ENCODE results near the gene HEXIM2.
A peak's percentile ranks its signal among the peaks of the same experiment; 100 is the strongest.

Gene HEXIM2

GRCh38 chr17:45161288-45162024, at the start of gene HEXIM2:
Gene HEXIM2, plus strand, starts transcription at chr17:45161875. Its CDS starts 919 bp downstream, at chr17:45162794.
- Histone ChIP-seq H3K27me3 (ENCODE audit: control insufficient read depth in 1 of 2, insufficient read depth in 2 of 2, low read length in 2 of 2) (no peaks in the 10 kb centered on the region), H3K27ac (ENCODE audit: low read length) (peak within 1 kb of the TSS; percentile 100), H3K4me3 (ENCODE audit: low read length in 2 of 2) (peak within 1 kb of the TSS; percentile 85 to 98), H3K36me3 (ENCODE audit: control insufficient read depth in 2 of 2, insufficient read depth in 2 of 2, low read length in 2 of 2) (peaks cover 0 to 4% of the 10 kb centered on the region in 2 donors), H3K4me1 (ENCODE audit: control insufficient read depth, insufficient read depth, low read length) (peaks cover 27% of the 10 kb centered on the region), H3K9me3 (ENCODE audit: control insufficient read depth in 2 of 2, low read length in 2 of 2) (no peaks in the 10 kb centered on the region), H3K9ac (ENCODE audit: low read length in 2 of 2) (peak within 1 kb of the TSS; percentile 96 to 99)

- Histone ChIP-seq H3K36me3 (ENCODE audit: control insufficient read depth in 2 of 2, insufficient read depth in 2 of 2, low read length in 2 of 2) (peaks cover 4 to 16% of the 10 kb centered on the region in 2 donors), H3K4me3 (ENCODE audit: low read length in 2 of 2) (no peak overlapping the region), H3K9me3 (ENCODE audit: control insufficient read depth in 2 of 2, low read length in 2 of 2) (no peaks in the 10 kb centered on the region), H3K9ac (ENCODE audit: low read length in 2 of 2) (peak overlapping the region in 1 of 2 donors; percentile 29), H3K4me1 (ENCODE audit: control insufficient read depth, insufficient read depth, low read length) (peaks cover 30% of the 10 kb centered on the region), H3K27ac (ENCODE audit: low read length) (peak overlapping the region; percentile 88), H3K27me3 (ENCODE audit: control insufficient read depth in 1 of 2, insufficient read depth in 2 of 2, low read length in 2 of 2) (no peaks in the 10 kb centered on the region)
These were observed 48.9 kb upstream of the HEXIM2 start for GRCh38 chr17:45112559-45113423.

DNA sequence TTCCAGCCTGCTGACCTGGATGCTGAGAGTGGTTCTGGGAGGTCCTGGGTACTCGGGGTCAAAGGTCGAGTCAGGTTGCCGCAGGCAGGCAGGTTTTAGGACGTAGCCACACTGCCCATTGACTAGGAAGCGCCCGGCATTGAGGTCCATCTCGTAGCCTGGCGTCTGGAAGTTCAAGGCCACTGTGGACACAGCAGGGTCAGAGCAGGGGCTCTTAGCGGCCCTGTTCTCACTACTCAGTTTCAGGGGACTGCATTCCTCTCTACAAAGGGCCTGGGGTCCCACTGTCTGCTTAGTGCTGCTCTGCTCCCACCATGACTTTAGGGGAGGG, 48.3 kb upstream of the HEXIM2 start:
- Histone ChIP-seq H3K36me3 (ENCODE audit: control insufficient read depth in 2 of 2, insufficient read depth in 2 of 2, low read length in 2 of 2) (peaks cover 1 to 18% of the 10 kb centered on the region in 2 donors), H3K27ac (ENCODE audit: low read length) (peak overlapping the region; percentile 49), H3K4me3 (ENCODE audit: low read length in 2 of 2) (no peak overlapping the region), H3K4me1 (ENCODE audit: control insufficient read depth, insufficient read depth, low read length) (peaks cover 26% of the 10 kb centered on the region), H3K27me3 (ENCODE audit: control insufficient read depth in 1 of 2, insufficient read depth in 2 of 2, low read length in 2 of 2) (no peaks in the 10 kb centered on the region), H3K9me3 (ENCODE audit: control insufficient read depth in 2 of 2, low read length in 2 of 2) (no peaks in the 10 kb centered on the region), H3K9ac (ENCODE audit: low read length in 2 of 2) (no peak overlapping the region)

GRCh38 chr17:45114117-45114932, 47.4 kb upstream of the HEXIM2 start:
- peaks cover 22% of the 10 kb centered on the region for H3K4me1 ChIP-seq (ENCODE audit: control insufficient read depth, insufficient read depth, low read length)
- peak overlapping the region; percentile 49 for H3K27ac ChIP-seq (ENCODE audit: low read length)
- no peaks in the 10 kb centered on the region for H3K9me3 ChIP-seq (ENCODE audit: control insufficient read depth in 2 of 2, low read length in 2 of 2)
- H3K36me3 ChIP-seq (ENCODE audit: control insufficient read depth in 2 of 2, insufficient read depth in 2 of 2, low read length in 2 of 2) = peaks cover 0 to 18% of the 10 kb centered on the region in 2 donors
- H3K4me3 ChIP-seq (ENCODE audit: low read length in 2 of 2) = no peak overlapping the region
- no peaks in the 10 kb centered on the region for H3K27me3 ChIP-seq (ENCODE audit: control insufficient read depth in 1 of 2, insufficient read depth in 2 of 2, low read length in 2 of 2)
- no peak overlapping the region for H3K9ac ChIP-seq (ENCODE audit: low read length in 2 of 2)

DNA sequence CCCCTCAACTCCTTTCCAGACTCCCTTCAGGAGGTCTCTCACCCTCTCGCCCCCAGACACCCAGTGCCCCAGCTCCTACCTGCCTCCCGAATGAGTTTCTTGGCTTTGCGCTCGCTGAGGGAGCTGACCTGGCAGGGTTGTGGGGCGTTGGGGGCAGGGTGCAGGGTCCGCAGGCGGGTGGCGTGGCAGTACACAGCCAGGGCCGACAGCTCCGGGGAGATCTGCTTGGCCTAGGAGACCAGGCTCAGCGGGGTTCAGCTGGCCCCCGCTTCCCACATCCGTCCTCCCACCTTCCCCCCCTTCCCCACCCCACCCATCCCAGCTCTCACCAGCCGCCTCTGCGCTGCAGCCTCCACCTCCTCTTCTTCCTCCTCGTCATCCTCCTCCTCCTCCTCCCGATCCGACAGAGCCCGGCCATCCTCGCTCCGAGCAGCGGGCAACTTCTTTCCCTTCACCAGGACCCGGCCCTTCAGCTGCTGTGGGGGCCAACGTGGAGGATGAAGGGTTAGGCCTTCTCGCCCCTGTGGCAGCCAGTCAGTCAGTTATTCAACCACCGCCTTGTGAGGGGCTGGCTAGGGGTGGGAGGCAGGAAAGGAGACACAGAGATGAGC, 46.6 kb upstream of the HEXIM2 start:
- H3K27ac ChIP-seq (ENCODE audit: low read length) = no peak overlapping the region
- peaks cover 3 to 22% of the 10 kb centered on the region in 2 donors for H3K36me3 ChIP-seq (ENCODE audit: control insufficient read depth in 2 of 2, insufficient read depth in 2 of 2, low read length in 2 of 2)
- H3K9ac ChIP-seq (ENCODE audit: low read length in 2 of 2) = no peak overlapping the region
- H3K4me3 ChIP-seq (ENCODE audit: low read length in 2 of 2) = no peak overlapping the region
- H3K9me3 ChIP-seq (ENCODE audit: control insufficient read depth in 2 of 2, low read length in 2 of 2) = no peaks in the 10 kb centered on the region
- H3K4me1 ChIP-seq (ENCODE audit: control insufficient read depth, insufficient read depth, low read length) = peaks cover 22% of the 10 kb centered on the region
- no peaks in the 10 kb centered on the region for H3K27me3 ChIP-seq (ENCODE audit: control insufficient read depth in 1 of 2, insufficient read depth in 2 of 2, low read length in 2 of 2)

GRCh38 chr17:45115871-45116270, 45.8 kb upstream of the HEXIM2 start:
- no peak overlapping the region for H3K27ac ChIP-seq (ENCODE audit: low read length)
- H3K27me3 ChIP-seq (ENCODE audit: control insufficient read depth in 1 of 2, insufficient read depth in 2 of 2, low read length in 2 of 2) = no peaks in the 10 kb centered on the region
- H3K9me3 ChIP-seq (ENCODE audit: control insufficient read depth in 2 of 2, low read length in 2 of 2) = no peaks in the 10 kb centered on the region
- no peak overlapping the region for H3K9ac ChIP-seq (ENCODE audit: low read length in 2 of 2)
- H3K4me3 ChIP-seq (ENCODE audit: low read length in 2 of 2) = no peak overlapping the region
- H3K4me1 ChIP-seq (ENCODE audit: control insufficient read depth, insufficient read depth, low read length) = peaks cover 15% of the 10 kb centered on the region
- peaks cover 3 to 22% of the 10 kb centered on the region in 2 donors for H3K36me3 ChIP-seq (ENCODE audit: control insufficient read depth in 2 of 2, insufficient read depth in 2 of 2, low read length in 2 of 2)

DNA sequence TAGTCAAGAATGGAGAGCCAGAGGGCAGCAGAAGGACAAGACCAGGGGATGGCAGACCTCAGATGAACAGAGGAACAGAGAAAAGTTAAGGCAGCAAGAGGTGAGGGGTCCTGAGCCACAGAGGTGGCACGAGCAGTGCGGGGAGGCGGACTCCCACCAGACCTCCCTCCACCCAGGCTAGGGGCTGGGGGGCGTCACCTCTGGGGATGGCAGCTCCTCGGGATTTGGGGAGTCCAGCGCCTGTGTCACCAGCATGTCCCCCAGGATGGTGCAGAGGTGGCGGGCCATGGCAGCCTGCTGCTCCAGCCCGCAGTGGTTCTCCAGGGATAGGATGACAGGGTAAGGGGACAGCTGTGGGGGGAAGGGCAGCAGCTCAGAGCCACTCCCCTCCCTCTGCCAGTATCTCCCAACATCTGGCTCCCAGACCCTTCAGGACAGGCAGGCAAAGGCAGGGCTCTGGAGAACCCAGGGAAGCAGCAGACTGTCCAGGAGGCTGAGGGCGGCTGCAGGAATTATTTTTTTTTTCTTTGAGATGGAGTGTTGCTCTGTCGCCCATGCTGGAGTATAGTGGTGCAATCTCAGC, 45.1 kb upstream of the HEXIM2 start:
- H3K36me3 ChIP-seq (ENCODE audit: control insufficient read depth in 2 of 2, insufficient read depth in 2 of 2, low read length in 2 of 2) = peaks cover 3 to 22% of the 10 kb centered on the region in 2 donors
- no peak overlapping the region for H3K9ac ChIP-seq (ENCODE audit: low read length in 2 of 2)
- H3K9me3 ChIP-seq (ENCODE audit: control insufficient read depth in 2 of 2, low read length in 2 of 2) = no peaks in the 10 kb centered on the region
- H3K4me3 ChIP-seq (ENCODE audit: low read length in 2 of 2) = no peak overlapping the region
- peaks cover 9% of the 10 kb centered on the region for H3K4me1 ChIP-seq (ENCODE audit: control insufficient read depth, insufficient read depth, low read length)
- H3K27me3 ChIP-seq (ENCODE audit: control insufficient read depth in 1 of 2, insufficient read depth in 2 of 2, low read length in 2 of 2) = no peaks in the 10 kb centered on the region
- H3K27ac ChIP-seq (ENCODE audit: low read length) = no peak overlapping the region

DNA sequence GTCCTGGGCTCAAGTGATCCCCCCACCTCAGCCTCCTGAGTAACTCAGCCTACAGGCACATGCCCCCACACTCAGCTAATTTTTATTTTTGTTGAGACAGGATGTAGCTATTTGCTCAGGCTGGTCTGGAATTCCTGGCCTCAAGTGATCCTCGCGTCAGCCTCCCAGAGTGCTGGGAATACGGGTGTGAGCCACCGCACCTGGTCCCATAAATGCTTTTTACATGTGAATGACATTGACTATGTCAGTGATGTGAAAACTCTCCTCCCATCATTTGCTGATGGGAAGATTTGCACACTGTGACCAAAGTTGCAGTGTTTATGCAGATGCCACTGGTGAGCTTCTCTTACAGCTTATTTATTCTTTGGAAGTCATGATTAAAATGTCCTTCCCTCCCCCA, 44.3 kb upstream of the HEXIM2 start:
- H3K27ac ChIP-seq (ENCODE audit: low read length) = no peak overlapping the region
- H3K27me3 ChIP-seq (ENCODE audit: control insufficient read depth in 1 of 2, insufficient read depth in 2 of 2, low read length in 2 of 2) = no peaks in the 10 kb centered on the region
- H3K36me3 ChIP-seq (ENCODE audit: control insufficient read depth in 2 of 2, insufficient read depth in 2 of 2, low read length in 2 of 2) = peaks cover 3 to 22% of the 10 kb centered on the region in 2 donors
- peaks cover under 1% of the 10 kb centered on the region for H3K4me1 ChIP-seq (ENCODE audit: control insufficient read depth, insufficient read depth, low read length)
- H3K9ac ChIP-seq (ENCODE audit: low read length in 2 of 2) = no peak overlapping the region
- H3K4me3 ChIP-seq (ENCODE audit: low read length in 2 of 2) = no peak overlapping the region
- no peaks in the 10 kb centered on the region for H3K9me3 ChIP-seq (ENCODE audit: control insufficient read depth in 2 of 2, low read length in 2 of 2)

GRCh38 chr17:45117848-45118646, 43.6 kb upstream of the HEXIM2 start:
- Histone ChIP-seq H3K27ac (ENCODE audit: low read length) (no peak overlapping the region), H3K36me3 (ENCODE audit: control insufficient read depth in 2 of 2, insufficient read depth in 2 of 2, low read length in 2 of 2) (peaks cover 3 to 17% of the 10 kb centered on the region in 2 donors), H3K9me3 (ENCODE audit: control insufficient read depth in 2 of 2, low read length in 2 of 2) (no peaks in the 10 kb centered on the region), H3K4me1 (ENCODE audit: control insufficient read depth, insufficient read depth, low read length) (peaks cover 4% of the 10 kb centered on the region), H3K9ac (ENCODE audit: low read length in 2 of 2) (no peak overlapping the region), H3K27me3 (ENCODE audit: control insufficient read depth in 1 of 2, insufficient read depth in 2 of 2, low read length in 2 of 2) (no peaks in the 10 kb centered on the region), H3K4me3 (ENCODE audit: low read length in 2 of 2) (no peak overlapping the region)

All from stomach smooth muscle (tissue), 2 donors.